ENCODE data around the gene MSH5. TPM values are rescaled to one million over a fixed set of nuclear protein-coding genes. Genes with fewer than 3 reads are reported as not detected.

Gene MSH5
- total RNA-seq, 1 donor from 2014 or later: 7.1 TPM

DNA sequence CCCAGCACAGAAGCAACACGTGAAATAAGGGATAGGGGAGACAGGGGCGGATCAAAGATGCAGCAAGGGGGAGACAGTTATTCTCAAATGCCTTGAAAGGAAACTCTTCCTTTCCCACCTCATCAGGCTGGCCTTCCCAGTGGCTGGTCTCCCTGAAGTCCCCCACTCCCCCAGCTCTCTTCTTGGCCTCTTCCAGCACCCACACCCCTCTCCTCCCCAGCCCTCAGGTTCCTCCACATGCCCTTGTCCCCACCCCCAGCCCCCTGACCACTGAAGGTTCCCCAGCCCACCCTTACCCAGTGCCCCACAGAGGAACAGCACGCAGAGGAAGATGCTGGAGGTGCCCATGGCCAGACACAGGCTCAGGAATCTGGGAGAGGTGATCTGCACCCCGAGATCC is 26.3 kb upstream of the MSH5 start:
- DNase-seq: no peak

GRCh38 chr6:31713991-31714684 is 25.7 kb upstream of the MSH5 start:
- no peak for DNase-seq

DNA sequence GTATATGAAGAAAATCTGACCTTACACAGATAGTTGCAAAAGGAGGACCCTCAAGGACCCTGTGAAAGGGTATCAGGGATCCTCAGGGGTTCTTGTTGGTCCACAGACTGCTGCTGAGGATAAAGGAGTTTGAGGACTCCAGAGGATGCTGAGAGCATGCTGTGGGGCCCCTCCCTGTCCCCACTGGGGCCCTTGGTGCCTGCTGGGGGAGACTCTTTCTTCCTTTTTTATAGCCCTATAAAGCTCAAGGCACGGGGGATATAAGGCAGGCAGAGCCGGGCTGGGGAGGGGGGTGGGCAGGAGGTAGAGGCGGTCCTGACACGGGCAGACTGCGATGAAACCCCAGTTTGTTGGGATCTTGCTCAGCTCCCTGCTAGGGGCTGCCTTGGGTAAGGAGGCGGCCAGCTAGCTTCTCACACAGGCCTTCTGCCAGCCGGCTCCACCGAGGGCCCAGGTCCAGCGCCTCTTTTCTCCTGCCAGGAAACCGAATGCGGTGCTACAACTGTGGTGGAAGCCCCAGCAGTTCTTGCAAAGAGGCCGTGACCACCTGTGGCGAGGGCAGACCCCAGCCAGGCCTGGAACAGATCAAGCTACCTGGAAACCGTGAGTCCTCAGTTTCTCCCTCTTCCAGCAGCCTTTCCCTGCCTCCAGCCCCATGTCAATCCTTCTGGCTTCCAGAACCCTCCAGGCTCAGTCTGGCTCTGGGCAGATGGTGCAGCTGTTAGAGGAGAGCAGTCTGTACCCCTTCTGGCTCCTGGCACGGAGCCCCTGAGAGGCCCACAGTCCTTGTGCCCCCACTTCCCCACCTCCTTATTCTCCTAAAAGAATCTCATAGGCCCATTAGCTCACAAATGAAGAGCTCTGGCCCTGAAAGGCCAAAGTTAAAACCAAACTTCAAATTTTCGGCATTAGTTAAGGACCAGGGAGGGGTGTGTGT is 24.5 kb upstream of the MSH5 start, which contains the start of gene LY6G6D:
Gene LY6G6D (plus strand): TSS at position 327 of the 937 bp plus-strand sequence. CDS start 8 bp downstream, at position 335.
- no peak for DNase-seq

GRCh38 chr6:31717499-31718222 is 22.1 kb upstream of the MSH5 start:
- DNase-seq: no peak

GRCh38 chr6:31718265-31718664 is 21.5 kb upstream of the MSH5 start:
- no peak for DNase-seq

DNA sequence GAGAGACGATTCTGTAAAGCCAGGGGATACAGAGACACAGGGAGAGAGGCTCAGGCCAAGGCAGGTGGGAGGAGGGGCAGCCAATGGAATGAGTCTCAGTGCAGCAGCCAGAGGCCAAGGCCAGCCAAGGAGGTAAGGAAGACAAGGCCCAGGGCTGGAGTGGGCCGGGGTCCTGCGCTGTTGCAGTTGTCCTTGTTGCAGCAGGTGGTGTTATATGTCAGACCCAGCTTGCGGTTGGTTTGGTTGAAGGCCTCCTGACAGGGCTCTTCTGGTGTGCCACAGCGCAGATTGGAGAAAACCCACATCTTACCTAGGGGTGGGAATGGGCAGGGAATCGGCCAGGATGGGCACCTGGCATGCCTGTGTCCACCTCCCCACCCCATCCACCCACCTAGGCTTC is 20.8 kb upstream of the MSH5 start:
- DNase-seq: no peak

DNA sequence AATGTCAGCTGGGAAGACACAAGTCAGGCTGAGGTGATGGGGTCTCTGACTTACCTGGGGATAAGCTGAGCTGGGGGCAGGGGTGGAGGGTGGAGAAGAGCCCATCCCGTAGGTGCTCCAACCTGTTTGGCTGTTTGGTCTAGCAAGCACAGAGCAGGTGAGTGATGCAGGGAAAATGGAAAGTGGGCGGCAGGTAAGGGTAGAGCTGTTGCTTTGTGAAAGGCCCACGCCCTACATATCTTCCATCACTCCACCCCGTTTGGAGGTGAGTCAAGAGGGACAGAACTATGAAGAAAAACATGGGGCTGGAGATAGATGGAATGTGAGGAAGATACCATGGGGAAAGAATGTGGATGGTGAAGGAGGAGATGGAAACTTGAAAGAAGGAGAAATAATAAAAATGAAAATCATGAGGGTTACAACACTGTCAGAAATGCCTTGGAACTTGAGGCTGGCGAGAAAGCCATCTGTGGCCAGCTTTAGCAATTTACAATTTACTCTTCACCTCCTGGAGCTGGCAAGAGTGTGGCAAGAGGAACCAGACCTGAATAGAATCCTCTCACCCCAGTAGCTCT is 19.5 kb upstream of the MSH5 start:
- no peak for DNase-seq

DNA sequence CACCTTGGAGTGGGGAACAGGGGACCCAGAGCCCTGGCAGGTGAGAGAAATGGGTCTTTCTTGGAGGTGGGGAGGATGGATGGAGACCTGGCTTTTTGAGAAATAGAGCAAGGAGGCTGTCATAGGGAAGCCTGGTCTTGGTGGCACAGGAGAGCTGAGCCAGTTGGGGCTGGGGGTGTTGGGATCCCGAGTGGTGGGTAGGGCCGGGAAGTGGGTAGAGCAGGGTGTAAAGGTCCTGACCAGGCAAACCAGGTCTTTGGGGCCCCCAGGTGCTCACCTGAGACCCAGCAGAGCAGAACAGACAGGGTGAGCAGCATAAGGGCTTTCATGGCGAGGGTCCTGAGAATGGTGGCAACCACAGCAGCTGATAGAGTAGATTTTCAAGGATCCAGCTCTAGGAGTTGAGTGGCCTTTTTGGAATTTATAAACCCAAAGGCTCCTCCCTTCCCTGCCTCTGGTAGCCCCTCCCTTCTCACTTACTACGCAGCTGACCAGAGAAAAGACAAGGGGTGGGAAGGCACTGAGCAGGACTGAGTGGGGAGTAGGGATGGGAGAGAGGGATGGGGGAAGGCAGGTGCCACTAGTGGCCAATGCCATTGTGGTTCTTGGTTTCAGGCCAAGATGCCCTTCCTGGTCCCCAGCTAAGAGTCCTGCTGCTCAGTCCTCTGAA is 18.3 kb upstream of the MSH5 start, which contains the start of gene LY6G6C:
Gene LY6G6C (minus strand): TSS at position 396 of the 670 bp plus-strand sequence. CDS start 67 bp downstream, at position 329.
- DNase-seq: no peak

- DNase-seq: no peak
These were observed 17.6 kb upstream of the MSH5 start for GRCh38 chr6:31722173-31722572.

DNA sequence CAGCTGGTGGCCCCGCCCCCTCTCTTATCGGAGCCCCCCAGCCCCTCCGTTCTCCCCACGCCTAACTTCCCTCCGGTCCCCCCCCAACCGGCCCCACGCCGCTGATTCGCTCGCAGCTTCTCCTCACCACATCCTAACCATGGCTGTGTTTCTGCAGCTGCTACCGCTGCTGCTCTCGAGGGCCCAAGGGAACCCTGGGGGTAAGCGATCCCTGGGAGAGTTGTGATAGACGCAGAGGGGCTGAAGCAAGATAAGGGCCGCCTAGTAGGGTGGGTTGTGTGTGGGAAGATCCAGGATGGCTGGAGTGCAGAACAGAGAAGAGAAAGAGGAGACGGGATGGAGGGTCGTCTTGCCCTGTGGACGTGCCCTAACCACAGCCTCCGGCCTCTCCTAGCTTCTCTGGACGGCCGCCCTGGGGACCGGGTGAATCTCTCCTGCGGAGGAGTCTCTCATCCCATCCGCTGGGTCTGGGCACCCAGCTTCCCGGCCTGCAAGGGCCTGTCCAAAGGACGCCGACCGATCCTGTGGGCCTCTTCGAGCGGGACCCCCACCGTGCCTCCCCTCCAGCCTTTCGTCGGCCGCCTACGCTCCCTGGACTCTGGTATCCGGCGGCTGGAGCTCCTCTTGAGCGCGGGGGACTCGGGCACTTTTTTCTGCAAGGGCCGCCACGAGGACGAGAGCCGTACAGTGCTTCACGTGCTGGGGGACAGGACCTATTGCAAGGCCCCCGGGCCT is 16.4 kb upstream of the MSH5 start, which contains the start of gene MPIG6B:
Gene MPIG6B (plus strand): TSS at position 129 of the 735 bp plus-strand sequence. CDS start 11 bp downstream, at position 140.
- DNase-seq: no peak

GRCh38 chr6:31723980-31724691 is 15.7 kb upstream of the MSH5 start:
- DNase-seq: no peak

GRCh38 chr6:31725502-31726350 is 14.1 kb upstream of the MSH5 start:
- DNase-seq: peak; percentile 62

DNA sequence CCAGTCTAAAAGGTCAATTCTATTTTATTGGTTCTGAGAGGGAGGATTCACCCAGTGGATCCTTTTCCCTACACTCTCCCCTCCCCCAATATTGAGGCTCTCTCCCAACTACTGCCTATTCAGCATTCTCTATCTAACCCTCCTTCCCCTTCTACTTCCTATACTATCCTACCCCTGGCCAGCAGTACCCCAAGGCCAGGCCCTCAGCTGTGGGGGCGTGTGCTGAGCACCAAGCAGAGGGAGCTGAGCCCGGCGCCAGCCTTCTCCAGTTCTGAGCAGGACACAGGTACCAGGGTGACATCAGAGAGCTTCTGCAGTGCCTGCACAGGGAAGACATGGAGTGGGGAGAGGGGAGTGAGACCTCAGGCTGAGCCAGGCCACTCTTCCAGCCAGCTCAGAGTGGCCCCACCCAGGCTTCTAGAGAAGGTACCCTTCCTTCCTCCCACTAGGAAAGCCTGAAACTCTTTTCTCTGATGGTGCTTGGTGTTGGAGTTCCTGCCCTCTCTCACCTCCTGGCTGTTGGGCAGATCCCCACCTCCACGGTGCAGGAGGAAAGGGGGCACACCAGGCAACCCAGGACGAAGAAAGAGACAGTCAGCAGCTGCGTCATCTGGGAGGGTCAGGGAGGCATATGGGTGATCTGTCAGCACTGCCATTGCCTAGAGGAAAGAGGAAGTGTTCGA is 12.6 kb upstream of the MSH5 start:
- DNase-seq: no peak

DNA sequence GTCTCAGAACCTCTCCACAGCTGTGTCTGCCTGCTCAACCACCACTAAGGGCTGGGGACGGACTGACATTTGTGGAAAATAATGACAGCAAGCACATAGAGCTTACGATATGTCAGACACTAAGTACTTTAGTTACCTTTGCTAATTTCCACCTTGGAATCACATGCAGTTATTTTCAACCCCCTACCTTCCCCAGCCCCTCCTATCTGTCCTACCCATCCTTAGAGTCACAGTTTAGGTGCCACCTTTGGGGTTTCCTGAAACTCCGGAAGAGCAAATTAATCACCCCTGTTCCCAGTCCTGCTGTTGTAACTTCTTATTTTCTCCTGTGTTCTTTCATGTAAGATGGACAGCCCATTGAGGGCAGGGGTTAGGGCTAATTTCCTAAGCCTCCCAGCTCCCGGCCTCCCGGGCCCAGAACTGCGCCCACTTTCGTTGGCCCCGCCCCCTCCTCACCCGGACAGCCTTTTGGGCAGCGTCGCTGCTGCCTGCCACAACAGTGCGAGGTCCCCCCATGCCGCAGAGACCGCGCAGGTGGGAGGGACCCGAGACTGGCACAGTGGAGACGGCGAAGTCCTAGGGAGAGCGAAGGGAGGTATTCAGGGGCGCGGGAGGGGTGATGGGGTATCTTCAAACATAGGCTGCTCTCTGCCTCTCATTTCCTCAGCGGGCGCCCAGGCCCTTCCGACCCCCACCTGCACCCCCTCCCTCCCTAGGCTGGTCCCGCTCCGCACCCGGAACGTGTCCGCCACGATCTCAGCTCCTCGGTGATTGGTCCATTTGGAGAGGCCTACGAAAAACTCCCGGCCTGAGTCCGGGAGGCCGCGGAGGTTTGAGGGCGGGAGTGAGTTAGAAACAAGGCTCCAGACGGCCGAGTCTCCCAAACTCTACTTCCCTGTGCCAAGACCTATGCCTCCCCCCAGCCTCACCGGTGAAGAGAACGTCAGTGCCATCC is 11.8 kb upstream of the MSH5 start:
- DNase-seq: no peak

- no peak for DNase-seq
These were observed 10.9 kb upstream of the MSH5 start, which contains the start of gene DDAH2 for GRCh38 chr6:31728767-31729514. DDAH2 (minus strand) TSS chr6:31729299; CDS start chr6:31729161, 138 bp downstream.

DNA sequence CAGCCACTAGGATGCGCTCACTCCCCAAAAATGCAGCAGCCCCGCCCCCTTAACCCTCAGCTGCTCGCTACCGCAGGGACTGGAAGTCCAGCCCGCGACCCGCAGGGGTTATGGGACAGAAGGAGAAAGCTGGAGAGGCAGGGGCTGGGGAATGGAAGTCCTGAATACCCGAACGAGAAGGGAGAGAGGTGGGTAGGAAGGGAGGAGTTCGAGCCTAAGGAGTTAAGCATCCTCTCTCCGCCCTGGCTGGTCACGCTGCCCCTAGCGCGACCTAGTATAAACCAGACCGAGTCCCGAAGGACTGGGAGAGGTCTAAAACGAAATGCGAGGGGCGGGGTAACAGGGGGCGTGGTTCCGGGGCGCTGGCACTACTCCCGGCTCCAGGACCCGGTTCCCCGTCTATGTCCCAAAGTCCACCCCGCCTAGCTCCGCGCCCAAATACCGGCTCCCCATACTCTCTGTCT is 10.3 kb upstream of the MSH5 start:
- peak; percentile 93 for DNase-seq

All from dermis blood vessel endothelial cell (primary cell).